Measurements from ENCODE around the gene POU2AF1. TPM values are rescaled to one million over a fixed set of nuclear protein-coding genes. Genes with fewer than 3 reads are reported as not detected.

POU2AF1 gene
- total and polyA plus RNA-seq, 2 of the 13 experiments (the other 11 are each of a cell fraction or from before 2014, with no cell fraction given): 1.9 to 3.6 TPM

- TF ChIP-seq, protein P1, sequence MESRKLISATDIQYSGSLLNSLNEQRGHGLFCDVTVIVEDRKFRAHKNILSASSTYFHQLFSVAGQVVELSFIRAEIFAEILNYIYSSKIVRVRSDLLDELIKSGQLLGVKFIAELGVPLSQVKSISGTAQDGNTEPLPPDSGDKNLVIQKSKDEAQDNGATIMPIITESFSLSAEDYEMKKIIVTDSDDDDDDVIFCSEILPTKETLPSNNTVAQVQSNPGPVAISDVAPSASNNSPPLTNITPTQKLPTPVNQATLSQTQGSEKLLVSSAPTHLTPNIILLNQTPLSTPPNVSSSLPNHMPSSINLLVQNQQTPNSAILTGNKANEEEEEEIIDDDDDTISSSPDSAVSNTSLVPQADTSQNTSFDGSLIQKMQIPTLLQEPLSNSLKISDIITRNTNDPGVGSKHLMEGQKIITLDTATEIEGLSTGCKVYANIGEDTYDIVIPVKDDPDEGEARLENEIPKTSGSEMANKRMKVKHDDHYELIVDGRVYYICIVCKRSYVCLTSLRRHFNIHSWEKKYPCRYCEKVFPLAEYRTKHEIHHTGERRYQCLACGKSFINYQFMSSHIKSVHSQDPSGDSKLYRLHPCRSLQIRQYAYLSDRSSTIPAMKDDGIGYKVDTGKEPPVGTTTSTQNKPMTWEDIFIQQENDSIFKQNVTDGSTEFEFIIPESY (CRISPR knock-in tag; IDR thresholded peaks at IDR 0.05): peak; percentile 42; the same call in 1 of the 2 replicates
Observed at GRCh38 chr11:111387363-111387762, 8.3 kb upstream of the POU2AF1 start (continued).

GRCh38 chr11:111386611-111387150 is 7.6 kb upstream of the POU2AF1 start:
- Histone ChIP-seq H2AFZ (ENCODE audit: low read length) (no peak overlapping the region), H3K4me2 (ENCODE audit: low read depth, low read length) (no peak overlapping the region), H3K27me3 (ENCODE audit: control insufficient read depth in 1 of 2, insufficient read depth in 2 of 2, low read length in 2 of 2) (no peaks in the 10 kb centered on the region), H3K27ac (ENCODE audit: extremely low read length, insufficient read depth, low read length) (no peak overlapping the region), H3K4me3 (replicated peaks in 1 of 3; ENCODE audit: insufficient read depth in 1 of 3, low read depth in 2 of 3, low read length in 3 of 3) (no peak overlapping the region), H3K9ac (ENCODE audit: insufficient read depth, low read depth, low read length) (no peak overlapping the region), H4K20me1 (ENCODE audit: insufficient read depth, low read length) (no peaks in the 10 kb centered on the region), H3K9me3 (ENCODE audit: low read length) (no peaks in the 10 kb centered on the region), H3K4me1 (ENCODE audit: insufficient read depth, low read length) (peaks cover 31% of the 10 kb centered on the region), H3K36me3 (replicated peaks in 1 of 2; ENCODE audit: control insufficient read depth in 1 of 2, insufficient read depth in 2 of 2, low read length in 2 of 2) (no peaks in the 10 kb centered on the region), H3K79me2 (ENCODE audit: insufficient read depth, low read length) (no peaks in the 10 kb centered on the region)
- CTCF ChIA-PET (ENCODE audit: low intra/inter-chr PET ratio, low total read pairs): no interaction called here
- no peak for DNase-seq (ENCODE audit: low spot score)
- no TSS peak for BruUV-seq (replicated peaks)
- TF ChIP-seq HNRNPH1 (optimal IDR thresholded peaks at IDR 0.05; ENCODE audit: low read depth, low read length) (no peak), HOXA7 (CRISPR knock-in tag; IDR thresholded peaks at IDR 0.05) (no peak), RBM22 (optimal IDR thresholded peaks at IDR 0.05; ENCODE audit: low read length) (no peak), NPAS2 (CRISPR knock-in tag; IDR thresholded peaks at IDR 0.05; ENCODE audit: borderline replicate concordance) (no peak), SOX5 (CRISPR knock-in tag; IDR thresholded peaks at IDR 0.05; ENCODE audit: borderline replicate concordance) (no peak), NFATC3 (CRISPR knock-in tag; IDR thresholded peaks at IDR 0.05) (no peak), MTERF4 (CRISPR knock-in tag; IDR thresholded peaks at IDR 0.05) (no peak), SMAD1 (CRISPR knock-in tag; IDR thresholded peaks at IDR 0.05; ENCODE audit: borderline replicate concordance, low read depth) (no peak), ZNF264 (CRISPR knock-in tag; IDR thresholded peaks at IDR 0.05) (no peak), MBNL3 (CRISPR knock-in tag; conservative IDR thresholded peaks at IDR 0.05) (no peak), ZNF878 (CRISPR knock-in tag; IDR thresholded peaks at IDR 0.05) (no peak), MAZ (IDR thresholded peaks at IDR 0.05; ENCODE audit: borderline replicate concordance, low read depth, low read length) (no peak), MAZ (CRISPR knock-in tag; IDR thresholded peaks at IDR 0.05; ENCODE audit: low read depth) (no peak), FOSL1 (CRISPR knock-in tag; IDR thresholded peaks at IDR 0.05; ENCODE audit: borderline replicate concordance) (no peak), CHD2 (IDR thresholded peaks at IDR 0.05; ENCODE audit: low read depth, low read length) (no peak), CCAR2 (optimal IDR thresholded peaks at IDR 0.05; ENCODE audit: low read depth, low read length) (no peak), HHEX (CRISPR knock-in tag; IDR thresholded peaks at IDR 0.05) (no peak)
- WGBS (ENCODE audit: low lambda C conversion rate): 99% methylated on average over 4 of the region's 4 CpGs
- POLR2A ChIA-PET: no interaction called here
- ATAC-seq: no peak
- in situ Hi-C loops (cut with HindIII; ENCODE audit: extremely low pct_ligation_motif_present, low pct_unique_long_range_greater_than_20kb) (no loop called here), intact Hi-C loops (cut with micrococcal nuclease; ENCODE audit: unreplicated experiment) (no loop called here)
- FAIRE-seq: no peak
